Stomach (tissue), 4 donors: ENCODE measurements around the gene ERICH2.

ENCODE experiments used
- EP300 ChIP-seq: sonication (generic); formaldehyde crosslinking; IDR thresholded peaks from one replicate; pipeline ENCODE4 v1.6.1; 2017; ENCODE audit warnings: antibody characterized with exemption
- POLR2A ChIP-seq, 4 donors: fragments of 450-650 bp; IDR thresholded peaks; one replicate each; pipeline ENCODE4 v1.6.1; 2016; ENCODE audit warnings: antibody characterized with exemption in 4 of 4, control low read depth in 2 of 4, mild to moderate bottlenecking in 1 of 4, moderate library complexity in 1 of 4
- TF ChIP-seq, protein P1 (sequence below), 7 experiments: fragments of 450-650 bp in 4 of 7; fragments of 200-600 bp in 3 of 7; sonication (generic) in 3 of 7; IDR thresholded peaks; one replicate each; pipeline ENCODE4 v1.5.1; 2016 to 2019; ENCODE audit warnings: antibody characterized with exemption in 7 of 7, control low read depth in 2 of 7, mild to moderate bottlenecking in 1 of 7

DNA sequence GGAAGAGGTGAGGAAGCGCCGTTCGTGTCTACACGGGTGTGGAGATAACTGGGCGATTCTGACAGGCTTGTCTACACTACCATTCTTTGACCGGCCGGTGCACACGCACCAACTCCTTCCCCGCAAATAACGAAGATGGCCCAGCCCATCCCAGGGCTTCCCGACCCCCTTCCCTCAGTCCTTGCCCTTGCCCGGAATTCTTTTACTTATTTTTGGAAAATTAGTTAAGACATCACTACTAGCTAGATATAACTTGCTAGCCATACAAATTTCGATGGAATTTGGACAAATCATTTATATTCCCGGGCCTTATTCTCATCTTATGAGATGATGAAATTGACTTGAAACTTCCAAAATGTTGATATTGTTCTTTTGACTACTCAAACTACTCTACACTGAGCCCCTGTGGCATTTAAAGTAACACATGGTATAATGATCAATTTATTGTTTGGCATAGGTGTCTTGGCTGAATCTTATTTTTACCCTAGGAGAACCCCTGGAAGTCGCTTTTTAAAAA lies 1.3 kb downstream of the ERICH2 start:
- TF ChIP-seq POLR2A (IDR thresholded peaks at IDR 0.05), result no peak
- TF ChIP-seq, protein P1, sequence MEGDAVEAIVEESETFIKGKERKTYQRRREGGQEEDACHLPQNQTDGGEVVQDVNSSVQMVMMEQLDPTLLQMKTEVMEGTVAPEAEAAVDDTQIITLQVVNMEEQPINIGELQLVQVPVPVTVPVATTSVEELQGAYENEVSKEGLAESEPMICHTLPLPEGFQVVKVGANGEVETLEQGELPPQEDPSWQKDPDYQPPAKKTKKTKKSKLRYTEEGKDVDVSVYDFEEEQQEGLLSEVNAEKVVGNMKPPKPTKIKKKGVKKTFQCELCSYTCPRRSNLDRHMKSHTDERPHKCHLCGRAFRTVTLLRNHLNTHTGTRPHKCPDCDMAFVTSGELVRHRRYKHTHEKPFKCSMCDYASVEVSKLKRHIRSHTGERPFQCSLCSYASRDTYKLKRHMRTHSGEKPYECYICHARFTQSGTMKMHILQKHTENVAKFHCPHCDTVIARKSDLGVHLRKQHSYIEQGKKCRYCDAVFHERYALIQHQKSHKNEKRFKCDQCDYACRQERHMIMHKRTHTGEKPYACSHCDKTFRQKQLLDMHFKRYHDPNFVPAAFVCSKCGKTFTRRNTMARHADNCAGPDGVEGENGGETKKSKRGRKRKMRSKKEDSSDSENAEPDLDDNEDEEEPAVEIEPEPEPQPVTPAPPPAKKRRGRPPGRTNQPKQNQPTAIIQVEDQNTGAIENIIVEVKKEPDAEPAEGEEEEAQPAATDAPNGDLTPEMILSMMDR (IDR thresholded peaks at IDR 0.05), result no peak
- TF ChIP-seq EP300, result no peak
